GM21723 (cell line): ENCODE data around the gene EMP1.

Source experiments
- ATAC-seq: cut with Tn5 transposase; IDR thresholded peaks from one replicate; pipeline ENCODE4 v1.9.1; 2021; ENCODE audit warnings: mild to moderate bottlenecking, moderate library complexity; ENCODE audit not compliant: unreplicated experiment

The EMP1 gene

DNA sequence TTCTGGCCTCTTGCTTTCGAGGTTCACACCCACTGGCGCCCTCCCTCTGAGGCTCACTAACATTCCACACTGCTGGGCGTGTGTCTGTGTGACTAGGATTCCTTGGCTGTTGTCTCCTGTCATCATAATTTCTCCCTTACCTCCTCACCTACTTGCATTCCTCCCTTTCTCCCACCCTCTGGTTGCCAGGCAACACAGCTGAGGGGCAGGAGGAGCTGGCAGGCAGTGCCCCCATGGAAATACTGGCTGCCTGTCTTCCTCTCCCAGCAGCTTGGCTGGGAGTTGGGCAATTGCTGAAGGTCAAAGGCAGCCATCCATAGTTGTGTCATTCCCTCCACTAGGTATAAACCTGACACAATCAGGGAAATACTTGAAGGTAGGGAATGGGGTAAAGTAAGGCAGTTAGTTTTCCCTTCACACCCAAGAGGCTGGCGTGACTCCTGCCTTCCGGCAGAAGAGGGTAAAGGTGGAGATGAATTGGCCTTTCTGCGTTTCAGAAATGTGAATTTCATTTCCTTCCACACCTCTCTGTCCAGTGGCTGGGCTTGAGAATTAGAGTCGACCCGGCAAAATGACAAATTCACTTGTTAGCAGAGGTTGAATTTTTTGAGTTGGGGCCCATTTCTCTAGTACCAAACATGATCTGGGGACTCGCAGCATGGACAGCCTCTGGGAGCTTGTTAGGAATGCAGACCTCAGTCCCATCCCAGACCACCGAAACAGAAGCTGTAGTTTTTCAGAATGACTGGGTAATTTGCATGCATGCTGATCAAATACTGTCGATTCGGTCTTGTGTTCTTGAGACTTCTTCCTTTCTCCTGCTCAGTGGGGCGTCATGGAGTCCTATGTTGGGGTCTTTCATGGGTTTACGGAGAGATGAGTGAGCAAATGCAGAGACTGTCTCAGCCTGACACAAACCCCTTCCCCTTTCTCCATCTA, 24.3 kb upstream of the EMP1 start:
- ATAC-seq: peak; percentile 36

DNA sequence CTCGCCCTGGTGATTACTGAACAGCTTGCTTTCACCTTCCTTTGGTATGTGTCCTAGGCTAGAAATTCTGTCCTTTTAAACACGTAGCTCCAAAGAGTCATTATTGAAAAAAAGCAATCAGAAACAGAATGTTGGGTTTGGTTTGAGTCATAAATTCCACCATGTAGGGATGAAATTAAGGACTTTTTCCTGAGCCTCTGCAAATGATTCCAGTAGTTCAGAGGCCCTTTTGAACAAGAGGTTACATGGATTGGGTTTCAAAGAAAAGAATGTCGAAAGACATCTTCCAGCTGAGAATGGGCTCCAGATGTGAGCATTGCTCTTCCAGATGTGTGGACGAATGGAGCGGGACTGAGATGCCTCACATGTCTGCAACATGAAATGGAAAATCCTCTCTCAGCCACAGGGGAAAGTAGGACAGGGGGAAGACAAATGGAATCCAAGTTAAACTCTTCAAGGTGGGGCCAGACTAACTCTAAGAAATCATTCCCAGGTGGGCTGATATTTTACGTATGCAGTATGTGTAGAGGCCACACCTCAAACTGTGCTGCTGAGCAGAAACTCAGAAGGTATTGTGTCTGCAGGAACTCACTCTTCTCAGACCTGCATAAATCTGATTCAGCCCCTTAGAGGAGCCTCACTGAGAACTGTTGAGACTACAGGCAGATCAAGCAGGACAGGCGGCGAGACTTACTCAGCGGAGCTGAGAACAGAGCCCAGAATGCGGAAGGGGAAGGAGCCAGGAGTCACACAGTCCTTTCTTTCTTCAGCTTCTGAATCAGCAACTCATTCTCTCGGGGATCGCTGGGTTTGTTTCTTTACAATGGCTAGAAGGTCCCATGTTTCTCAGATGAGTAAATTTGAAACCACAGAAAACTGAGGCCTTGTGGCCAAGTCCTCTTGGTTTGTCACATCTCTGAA, 23.3 kb upstream of the EMP1 start:
- ATAC-seq: peak; percentile 96

DNA sequence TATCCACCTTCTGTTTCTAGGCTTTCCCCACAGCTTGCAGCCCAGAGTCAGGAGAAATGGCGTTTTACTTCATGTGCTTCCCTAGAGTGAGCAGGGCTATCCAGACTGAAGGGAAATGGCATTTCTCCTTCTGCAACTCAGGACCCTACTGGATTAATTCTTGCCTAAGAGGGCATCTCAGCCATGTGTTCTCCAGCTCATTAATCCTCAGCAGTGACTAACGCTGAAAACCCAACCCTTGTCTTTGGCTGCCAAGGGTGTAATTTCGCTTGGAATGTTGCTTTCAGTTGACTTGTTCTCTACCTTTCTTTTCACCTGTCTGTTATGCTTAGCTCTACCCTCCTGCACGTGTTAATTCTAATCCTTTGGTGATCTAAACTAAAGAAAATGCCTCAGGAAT, 21.0 kb upstream of the EMP1 start:
- ATAC-seq: no peak

- ATAC-seq: no peak
These were observed 20.3 kb upstream of the EMP1 start for GRCh38 chr12:13176256-13176655.

GRCh38 chr12:13177373-13177772, 19.2 kb upstream of the EMP1 start:
- ATAC-seq: no peak

DNA sequence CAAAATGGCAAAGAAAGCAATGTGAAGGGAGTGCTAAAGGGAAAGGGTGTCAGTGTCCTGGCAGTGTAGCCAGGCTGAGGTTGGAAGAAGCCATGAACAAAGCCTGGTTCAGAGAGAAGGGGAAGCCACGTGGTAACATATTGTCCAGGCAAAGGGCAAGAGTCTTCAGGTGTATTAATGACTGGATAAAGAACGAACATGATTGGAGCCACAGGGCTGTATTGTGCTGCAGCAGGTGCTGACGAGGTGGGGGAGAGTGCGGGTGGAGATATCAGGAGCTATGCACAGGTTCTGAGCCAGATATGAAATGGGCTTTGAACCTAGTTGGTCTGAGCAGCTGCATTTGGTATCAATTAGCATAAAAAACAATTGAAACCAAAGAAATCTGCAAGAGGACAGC, 18.6 kb upstream of the EMP1 start:
- ATAC-seq: no peak

GRCh38 chr12:13178568-13179210, 17.8 kb upstream of the EMP1 start:
- no peak for ATAC-seq

DNA sequence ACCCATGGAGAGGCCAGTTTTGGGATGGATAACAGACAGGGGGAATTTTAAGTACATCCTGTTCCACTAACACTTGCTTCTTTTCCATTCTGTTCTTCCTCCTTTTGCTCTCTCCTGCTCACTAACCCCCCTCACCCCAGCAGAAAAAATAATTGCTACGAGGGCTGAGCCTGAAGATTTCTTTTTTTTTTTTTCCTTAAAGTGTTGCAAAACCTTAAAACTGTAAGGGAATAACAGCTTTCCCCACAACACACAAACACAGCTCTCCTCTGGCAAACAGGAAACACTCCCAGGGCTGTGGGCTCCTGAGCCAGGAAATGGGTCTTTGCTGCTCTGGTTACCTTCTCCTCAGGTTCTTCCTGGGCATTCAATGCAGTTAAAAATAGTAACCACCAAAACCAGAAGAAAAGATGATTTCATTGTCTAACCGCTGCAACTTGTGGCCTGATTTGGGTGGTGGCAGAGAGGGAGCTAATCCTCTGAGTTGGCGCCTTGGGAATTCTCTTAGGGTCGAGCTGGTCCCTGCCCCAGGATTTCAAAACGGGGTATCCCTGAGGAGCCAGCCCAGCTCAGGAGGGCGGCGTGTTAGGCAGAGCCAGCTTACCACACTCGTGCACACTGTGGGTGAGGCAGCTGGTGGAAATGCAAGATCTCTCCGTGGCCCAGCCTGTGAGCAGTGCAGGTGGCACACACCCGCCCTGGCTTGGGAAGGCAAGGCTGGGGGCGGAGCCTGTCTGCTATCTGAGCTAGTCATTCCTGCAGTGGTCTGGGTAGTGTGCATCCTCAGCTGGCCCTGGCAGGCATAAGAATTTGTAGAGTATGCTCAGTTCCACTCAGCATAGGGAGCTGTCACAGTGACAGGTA, 17.1 kb upstream of the EMP1 start:
- ATAC-seq: no peak

DNA sequence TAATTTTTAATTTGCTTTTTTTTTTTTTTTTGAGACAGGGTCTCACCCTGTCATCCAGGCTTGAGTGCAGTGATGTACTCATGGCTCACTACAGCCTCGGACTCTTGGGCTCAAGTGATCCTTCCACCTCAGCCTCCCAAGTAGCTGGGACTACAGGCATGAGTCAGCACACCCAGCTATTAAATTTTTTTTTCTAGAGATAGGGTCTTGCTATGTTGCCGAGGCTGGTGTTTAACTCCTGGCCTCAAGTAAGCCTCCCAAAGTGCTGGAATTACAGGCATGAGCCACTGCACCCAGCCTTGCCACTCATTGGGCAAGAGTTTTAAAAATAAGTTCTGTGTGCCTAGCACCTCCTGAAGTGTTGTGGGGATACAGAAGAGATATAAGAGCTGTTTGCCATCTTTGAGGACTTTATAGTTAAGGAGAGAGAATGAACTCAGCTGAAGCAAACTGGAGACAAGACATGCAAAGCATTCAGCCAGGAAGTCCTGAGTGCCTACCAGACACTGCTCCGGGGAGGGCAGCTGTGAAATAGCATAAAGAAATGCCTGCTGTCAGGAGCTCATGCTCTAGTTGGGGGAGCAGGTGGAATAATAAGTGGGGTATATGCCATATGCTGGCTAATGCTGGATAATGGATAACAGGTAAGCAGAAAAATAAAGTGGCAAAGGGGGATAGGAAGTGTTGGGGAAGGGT, 15.0 kb upstream of the EMP1 start:
- ATAC-seq: no peak

- ATAC-seq: no peak
These were observed 13.6 kb upstream of the EMP1 start for GRCh38 chr12:13182881-13183280.

- no peak for ATAC-seq
These were observed 12.9 kb upstream of the EMP1 start for GRCh38 chr12:13183620-13184019.

- ATAC-seq: no peak
These were observed 10.2 kb upstream of the EMP1 start for GRCh38 chr12:13186302-13186701.

DNA sequence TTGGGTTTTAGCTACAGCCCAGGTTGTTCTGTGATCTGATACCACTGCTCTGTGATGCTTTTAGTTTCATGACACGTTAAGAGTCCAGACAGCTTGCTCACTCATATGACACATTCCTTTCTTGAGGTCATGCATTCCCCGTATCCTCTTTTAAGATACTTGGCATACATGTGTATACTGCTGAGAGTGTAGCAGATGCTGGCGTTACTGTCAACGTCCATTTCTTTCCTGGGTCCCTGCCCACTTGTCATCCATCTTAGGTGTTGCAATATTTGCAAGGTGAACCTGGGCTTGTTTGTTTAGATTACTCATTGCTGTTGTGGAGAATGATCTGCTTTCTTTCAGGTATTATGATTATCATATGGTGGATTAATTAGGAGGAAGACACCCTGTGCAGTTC, 9.1 kb upstream of the EMP1 start:
- ATAC-seq: no peak

DNA sequence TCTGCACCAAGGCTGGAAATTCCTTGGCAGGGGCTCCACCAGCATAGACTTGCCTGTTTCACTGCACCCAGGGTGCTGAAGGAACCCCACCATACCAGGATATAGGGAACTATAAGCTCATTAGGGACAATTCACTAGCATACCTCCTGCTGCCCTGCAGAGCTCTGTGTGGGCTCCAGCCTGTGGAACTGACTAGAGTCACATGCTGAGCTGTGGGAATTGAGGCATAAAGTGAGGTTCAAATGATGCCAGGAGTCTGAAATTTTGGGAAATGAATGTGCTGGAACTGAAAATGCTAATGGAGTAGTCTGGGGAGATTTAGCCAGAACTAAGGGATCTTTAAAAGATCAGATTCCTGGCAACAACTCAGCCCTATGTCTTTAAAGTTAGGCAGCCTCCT, 7.3 kb upstream of the EMP1 start:
- no peak for ATAC-seq

GRCh38 chr12:13190275-13190674, 6.3 kb upstream of the EMP1 start:
- ATAC-seq: no peak

- ATAC-seq: no peak
These were observed 3.8 kb upstream of the EMP1 start for GRCh38 chr12:13192719-13193118.

DNA sequence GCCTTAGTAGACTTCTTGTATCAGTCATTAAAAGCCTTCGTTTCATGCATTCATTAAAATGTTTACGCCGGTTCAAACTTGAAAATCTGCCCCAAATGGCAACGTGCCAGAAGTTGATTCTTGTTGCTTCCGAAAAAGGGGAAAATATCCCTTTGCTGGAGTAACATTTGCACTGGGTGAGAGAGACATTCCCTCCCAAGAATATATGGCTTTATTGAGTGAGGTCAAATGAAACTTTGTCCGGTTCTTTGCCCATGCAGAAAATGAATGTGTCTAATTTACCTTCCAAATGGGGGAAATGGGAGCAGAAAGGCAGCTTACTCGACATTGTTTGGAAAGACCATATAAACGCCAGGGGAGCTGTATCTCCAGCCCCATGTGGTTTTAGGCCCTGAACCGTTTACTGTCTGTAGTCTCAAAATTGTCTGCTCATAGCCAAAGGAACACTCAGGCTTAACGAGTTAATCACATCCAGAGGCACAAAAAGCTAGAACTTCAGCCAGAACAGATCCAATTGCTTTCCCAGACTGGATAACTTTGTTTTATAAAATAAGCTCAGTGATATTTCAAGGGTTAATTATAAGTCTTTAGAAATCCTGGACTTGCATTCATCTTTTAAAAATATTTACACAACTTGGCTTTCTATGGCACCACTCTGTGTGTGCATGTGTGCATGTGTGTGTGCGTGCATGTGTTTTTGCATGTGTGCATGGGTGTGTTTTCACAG, 2.9 kb upstream of the EMP1 start:
- no peak for ATAC-seq

- no peak for ATAC-seq
These were observed 2.0 kb upstream of the EMP1 start for GRCh38 chr12:13194401-13195110.
